Right ventricle myocardium inferior (tissue), 1 donor: ENCODE results near the gene C1orf198. TPM values are rescaled to one million over a fixed set of nuclear protein-coding genes. Genes with fewer than 3 reads are reported as not detected.
A peak's percentile ranks its signal among the peaks of the same experiment; 100 is the strongest.

Experiments
- ATAC-seq: fragments of 200-7000 bp; cut with Tn5 transposase; one replicate; pipeline ENCODE4 v1.9.1; 2020; ENCODE audit warnings: mild to moderate bottlenecking, moderate library complexity
- DNase-seq: peaks from one replicate; pipeline ENCODE4 v3.0.0; 2021; ENCODE audit errors: missing footprints
- intact Hi-C: fragments of 100-400 bp; cut with DNase I; formaldehyde crosslinking; loops from one replicate; pipeline ENCODE4 v1.11.0; 2022
- long read RNA-seq: library from polyadenylated mRNA; unstranded; transcript quantifications from one replicate; pipeline ENCODE4 v2.0.0, GENCODE V29; 2021
- total RNA-seq: library from RNA; stranded (reverse); fragmentation: NEBNext Ultra II Directional; extraction: Animal tissue kit (Norgen Biotek cat#: 25700); gene quantifications from one replicate; pipeline ENCODE4 v1.2.1, GENCODE V29; 2021
- donor health status: DM: no; HTN: yes; CAD: no; lungs with severe emphysema.

C1orf198 gene, protein sequence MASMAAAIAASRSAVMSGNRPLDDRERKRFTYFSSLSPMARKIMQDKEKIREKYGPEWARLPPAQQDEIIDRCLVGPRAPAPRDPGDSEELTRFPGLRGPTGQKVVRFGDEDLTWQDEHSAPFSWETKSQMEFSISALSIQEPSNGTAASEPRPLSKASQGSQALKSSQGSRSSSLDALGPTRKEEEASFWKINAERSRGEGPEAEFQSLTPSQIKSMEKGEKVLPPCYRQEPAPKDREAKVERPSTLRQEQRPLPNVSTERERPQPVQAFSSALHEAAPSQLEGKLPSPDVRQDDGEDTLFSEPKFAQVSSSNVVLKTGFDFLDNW
- total RNA-seq, result 46.0 TPM
- long read RNA-seq, transcript C1orf198-201 (4 exons, 3,858 nt), result major isoform, 53 of 59 reads
- long read RNA-seq, partial matches to known transcripts, result 0 of 59 reads
- long read RNA-seq, other reads (novel, unspliced or antisense), result 6 of 59 reads

DNA sequence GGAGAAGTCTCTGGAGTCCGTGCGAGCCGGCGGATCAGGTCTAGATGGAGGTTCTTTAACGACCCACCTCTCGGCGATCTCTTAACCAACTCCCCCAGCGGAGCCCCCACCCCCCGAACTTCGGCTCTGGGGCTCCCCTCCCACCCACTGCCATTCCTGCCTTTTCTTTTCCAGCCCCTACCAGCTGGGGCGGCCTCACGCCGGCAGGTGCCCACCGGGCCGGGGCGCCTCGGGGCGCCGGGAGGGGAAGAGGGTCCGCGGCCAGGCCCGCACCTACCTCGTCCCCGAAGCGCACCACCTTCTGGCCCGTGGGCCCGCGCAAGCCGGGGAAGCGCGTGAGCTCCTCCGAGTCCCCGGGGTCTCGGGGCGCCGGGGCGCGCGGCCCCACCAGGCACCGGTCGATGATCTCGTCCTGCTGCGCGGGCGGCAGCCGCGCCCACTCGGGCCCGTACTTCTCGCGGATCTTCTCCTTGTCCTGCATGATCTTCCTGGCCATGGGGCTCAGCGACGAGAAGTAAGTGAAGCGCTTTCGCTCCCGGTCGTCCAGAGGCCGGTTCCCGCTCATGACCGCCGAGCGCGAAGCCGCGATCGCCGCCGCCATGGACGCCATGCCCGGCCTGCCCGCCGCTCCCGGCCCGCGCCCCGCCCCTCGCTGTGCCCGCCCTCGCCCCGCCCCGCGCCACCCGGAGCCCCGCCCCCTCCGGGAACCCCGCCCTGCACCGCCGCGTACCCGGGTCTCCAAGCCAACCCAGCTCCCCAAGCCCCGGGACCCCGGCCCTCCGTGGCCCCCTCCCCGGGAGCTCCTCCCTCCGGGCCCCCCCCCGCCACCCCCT, at the start of gene C1orf198:
TSS of gene C1orf198 (minus strand) at position 619 of the 833 bp plus-strand sequence. CDS start at position 610, 9 bp downstream.
- DNase-seq, result peak; percentile 86
- intact Hi-C loops, result loop anchor here (2.0 to 5.0 kb wide), 3 partner anchors 41 to 61 kb away; no protein-coding TSS in a partner anchor
- ATAC-seq, result peak; percentile 91

DNA sequence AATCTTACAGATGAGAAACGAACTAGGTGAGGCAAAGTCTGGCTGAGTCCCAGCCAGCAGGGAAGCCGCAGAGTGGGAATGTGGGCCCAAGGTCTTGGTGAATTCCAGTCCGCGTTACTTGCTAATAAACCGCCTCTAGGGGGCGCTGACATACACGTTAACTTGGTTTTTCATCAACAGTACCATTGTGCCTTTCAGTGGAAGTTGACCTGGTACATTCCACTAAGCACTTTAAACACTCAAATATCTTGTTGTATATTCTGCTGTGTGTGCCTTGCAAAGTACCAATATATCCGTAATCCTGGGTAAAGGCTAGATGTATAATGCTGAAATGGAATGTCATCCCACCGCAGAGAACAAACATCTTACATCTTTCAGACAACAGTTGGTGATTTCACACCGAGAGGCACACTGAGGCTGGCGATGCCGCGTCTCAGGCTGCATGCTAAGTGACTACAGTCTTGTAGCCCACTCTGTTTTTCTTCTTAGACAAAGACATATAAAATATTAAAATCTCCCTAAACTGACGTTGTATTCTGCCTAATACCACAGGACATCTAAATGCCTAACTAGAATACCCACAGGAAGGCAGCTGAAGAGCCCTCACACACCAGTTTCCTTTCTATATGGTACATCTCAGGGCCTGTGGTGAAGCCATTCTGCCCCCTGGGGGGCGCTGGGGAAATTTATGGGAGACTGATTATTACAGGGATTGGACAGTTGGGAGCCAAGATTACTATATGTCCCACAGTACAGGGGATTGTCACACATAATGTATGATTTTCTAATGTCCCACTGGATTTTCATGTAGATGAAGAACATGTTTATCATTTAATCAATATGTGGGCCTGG, 49.2 kb upstream of the C1orf198 start:
- ATAC-seq, result peak; percentile 86
- peak; percentile 67 for DNase-seq
- intact Hi-C loops, result loop anchor here (1.0 to 10.0 kb wide), 4 partner anchors 50 to 295 kb away; partner anchors contain the start of gene C1orf198

DNA sequence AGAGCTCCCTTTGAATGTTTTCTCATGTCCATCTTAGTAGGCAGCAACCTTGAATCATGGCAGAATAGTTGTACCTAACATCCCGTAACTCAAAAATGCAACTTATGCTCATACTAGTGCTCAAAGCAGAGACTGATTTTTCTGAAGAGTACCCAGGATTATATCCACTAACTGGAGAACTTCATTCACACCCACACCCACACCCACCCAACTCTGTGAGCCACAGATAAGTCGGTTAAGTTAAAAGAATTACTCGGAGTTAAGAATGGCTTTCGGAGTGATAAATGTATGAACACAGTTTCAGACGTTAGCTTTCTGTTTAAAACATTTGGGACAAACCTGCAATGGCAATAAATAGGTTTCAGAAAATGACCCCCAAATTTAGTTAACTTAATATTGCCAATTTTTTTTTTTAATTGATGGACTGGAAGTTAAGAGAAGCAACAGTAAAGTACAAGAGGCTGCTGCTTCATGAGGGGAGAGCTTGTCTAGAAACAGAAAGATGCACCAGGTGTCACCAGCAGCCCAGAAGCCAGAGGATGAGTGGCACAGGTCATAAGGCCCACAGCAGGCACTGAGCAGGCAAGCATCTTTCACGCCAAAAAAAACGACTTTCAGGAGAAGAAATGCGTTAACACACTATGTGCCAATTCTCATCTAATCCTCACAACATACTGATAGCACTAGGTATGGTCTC, 48.4 kb upstream of the C1orf198 start:
- intact Hi-C loops, result loop anchor here (1.0 to 10.0 kb wide), 4 partner anchors 49 to 296 kb away; partner anchors contain the start of gene C1orf198
- no peak for ATAC-seq
- DNase-seq, result no peak

DNA sequence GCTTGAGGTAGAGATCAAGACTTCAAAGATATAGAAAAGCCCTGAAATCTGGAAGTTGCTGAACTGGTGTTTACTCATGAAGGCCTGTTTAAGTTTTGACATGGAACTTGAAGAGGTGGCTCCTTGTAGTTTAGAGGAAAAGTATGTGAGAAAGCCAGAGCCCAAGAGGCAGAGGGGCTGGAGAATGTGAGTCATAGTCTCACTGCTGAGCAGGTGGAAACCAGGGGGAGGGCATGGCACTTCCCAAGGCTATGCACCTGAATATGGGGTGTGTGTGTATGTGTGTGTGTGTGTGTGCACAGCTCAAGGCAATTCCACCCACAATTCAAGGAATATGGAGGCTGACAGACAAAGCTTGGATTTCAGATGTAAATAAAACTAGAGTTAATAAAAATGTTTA, 46.8 kb upstream of the C1orf198 start:
- DNase-seq (no peak), ATAC-seq (no peak)
- intact Hi-C loops, result loop anchor here (5.0 to 10.0 kb wide), 3 partner anchors 48 to 297 kb away; partner anchors contain the start of gene C1orf198

DNA sequence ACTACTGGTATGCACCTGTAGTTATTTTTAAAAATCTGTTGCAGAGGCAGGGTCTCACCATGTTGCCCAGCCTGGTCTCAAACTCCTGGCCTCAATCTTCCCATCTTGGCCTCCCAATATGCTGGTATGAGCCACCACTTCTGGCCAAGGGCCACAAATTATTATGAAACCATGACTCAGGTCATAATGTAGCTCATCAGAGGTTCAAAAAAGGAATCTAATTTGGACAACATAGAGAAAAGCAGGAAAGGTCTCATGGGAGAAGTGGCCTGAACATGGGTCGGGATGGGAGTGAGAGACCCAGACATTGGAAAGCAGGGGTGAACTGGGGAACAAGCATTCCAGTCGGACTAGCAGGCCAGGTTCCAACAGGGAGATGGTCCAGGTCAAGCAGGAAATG, 45.2 kb upstream of the C1orf198 start:
- intact Hi-C loops, result loop anchor here (10.0 kb wide), 1 partner anchor 181 kb away; no protein-coding TSS in a partner anchor
- ATAC-seq (no peak), DNase-seq (no peak)

DNA sequence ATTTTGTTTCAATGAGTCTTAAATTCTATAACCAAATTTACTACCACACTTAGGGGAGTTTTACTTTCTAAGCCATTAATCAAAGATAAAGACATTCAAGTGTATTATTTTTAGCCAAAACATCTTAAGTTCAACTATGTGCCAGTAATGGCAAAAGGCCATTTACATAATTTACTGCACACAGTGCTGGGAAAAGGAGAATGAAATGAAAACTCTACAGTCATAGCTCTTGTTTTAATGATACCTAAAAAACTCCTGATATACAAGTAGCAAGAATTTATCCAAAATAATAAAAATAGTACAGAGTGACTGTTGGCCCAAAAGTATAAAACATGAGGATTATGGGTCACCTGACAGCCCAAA, 42.4 kb upstream of the C1orf198 start:
- DNase-seq, result no peak
- ATAC-seq, result no peak
- intact Hi-C loops, result loop anchor here (10.0 kb wide), 1 partner anchor 184 kb away; no protein-coding TSS in a partner anchor

DNA sequence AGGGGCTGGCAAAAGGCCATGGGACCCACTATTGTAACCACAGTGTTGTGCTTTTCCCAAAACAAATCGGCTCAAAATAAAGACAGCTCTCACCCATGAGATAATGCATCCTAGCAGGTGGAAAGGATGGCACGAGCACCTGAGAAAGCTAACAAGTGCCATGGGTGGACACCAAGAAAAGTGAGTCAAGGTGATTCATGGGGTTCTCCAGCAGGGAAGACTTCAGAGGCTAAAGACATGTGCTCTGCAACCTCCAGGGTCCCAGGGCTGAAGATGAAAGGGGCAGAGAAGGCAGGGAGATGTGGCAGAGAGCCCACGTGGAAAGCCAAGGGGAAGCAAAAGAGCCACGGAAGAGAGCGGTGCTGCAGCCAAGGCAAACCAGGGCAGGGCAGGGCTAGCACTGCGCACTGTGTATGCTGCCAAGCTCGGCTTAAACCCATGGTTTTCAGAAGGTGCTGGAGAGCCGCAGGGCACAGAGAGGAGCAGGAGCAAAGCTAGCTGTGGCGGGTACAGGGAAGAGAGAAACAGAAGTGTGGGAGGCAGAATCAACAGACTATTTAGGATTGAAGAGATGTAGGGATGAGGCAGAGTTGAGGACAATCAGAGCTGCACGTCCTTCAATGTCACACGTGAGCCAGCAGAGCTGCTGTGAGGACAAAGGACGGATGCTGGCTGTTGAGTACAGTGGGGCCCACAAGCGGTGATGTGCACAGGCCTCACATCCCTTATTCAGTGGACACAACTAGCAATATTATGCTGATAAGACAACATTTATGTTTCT, 41.8 kb upstream of the C1orf198 start:
- ATAC-seq, result peak; percentile 86
- no peak for DNase-seq
- intact Hi-C loops, result loop anchor here (10.0 kb wide), 1 partner anchor 185 kb away; no protein-coding TSS in a partner anchor

DNA sequence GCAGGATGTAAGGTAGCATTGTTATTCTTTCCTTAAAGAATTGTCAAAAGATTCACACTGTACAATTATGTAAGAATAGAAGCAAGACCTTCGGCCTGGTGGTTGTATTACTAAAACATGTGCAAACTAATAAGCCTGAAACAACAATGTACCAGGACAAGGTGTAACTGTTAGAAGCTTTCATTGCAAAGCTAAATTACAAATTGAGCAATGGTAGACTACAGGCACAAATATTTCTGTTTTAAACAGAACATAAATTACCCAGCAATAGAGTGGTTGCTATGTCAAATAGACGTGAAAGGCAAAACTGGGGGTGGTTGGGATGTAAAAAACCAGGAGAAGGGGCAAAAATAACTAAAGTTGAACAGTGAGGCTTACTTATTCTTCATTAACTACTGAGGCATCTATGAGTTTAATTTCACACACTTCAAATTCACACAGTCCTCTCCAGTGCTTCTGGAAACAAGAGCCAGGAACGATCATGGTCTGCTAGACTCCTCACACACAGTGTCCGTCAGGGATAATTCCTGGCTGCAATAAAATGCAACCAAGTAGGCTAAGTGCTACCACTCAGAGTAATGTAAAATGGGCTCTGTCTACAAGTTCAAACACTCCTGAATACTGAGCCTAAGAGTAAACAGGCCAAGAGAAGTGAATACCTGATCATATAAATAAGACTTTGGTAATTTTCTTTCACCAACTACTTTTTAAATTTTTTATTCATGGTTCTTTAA, 39.3 kb upstream of the C1orf198 start:
- DNase-seq (no peak), ATAC-seq (no peak)
- intact Hi-C loops, result no loop called here

DNA sequence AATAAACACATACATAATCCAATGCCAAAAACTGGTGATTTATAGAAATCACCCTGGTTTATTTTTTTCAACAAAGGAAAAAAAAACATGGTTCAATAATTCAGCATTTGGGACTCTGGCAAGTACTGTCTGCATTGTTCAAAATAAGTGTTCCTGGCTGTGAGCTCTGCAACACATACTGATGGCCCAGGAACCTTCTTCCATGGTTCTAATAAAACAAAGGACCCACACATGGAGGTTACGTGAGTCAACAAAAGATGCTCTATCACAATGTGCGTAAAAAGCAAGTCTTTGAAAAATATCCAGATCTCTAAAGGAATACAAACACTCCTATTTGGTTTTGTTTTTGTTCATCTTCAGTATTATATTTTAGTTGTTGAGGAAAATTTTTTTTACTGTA, 37.9 kb upstream of the C1orf198 start:
- ATAC-seq (no peak), DNase-seq (no peak)
- intact Hi-C loops, result no loop called here

DNA sequence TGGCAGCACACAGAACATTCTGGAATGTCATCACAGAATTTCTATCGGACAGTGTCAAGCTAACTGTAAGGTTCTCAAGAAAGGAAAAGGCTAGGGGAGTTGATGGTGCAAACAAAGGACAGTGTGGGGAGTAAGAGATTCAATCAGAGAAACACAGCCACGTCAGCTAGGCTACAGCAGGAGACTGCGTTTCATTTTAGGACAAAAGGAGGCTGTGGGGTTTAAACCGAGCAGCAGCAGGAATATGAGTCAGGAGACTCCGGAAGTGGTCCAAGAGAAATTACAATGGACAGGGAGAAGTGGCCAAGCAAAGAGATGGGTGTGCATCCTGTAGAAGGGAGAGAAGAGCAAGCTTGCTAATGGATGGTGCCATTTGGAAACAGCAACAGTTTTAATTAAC, 37.4 kb upstream of the C1orf198 start:
- DNase-seq (no peak), ATAC-seq (no peak)
- intact Hi-C loops, result no loop called here

DNA sequence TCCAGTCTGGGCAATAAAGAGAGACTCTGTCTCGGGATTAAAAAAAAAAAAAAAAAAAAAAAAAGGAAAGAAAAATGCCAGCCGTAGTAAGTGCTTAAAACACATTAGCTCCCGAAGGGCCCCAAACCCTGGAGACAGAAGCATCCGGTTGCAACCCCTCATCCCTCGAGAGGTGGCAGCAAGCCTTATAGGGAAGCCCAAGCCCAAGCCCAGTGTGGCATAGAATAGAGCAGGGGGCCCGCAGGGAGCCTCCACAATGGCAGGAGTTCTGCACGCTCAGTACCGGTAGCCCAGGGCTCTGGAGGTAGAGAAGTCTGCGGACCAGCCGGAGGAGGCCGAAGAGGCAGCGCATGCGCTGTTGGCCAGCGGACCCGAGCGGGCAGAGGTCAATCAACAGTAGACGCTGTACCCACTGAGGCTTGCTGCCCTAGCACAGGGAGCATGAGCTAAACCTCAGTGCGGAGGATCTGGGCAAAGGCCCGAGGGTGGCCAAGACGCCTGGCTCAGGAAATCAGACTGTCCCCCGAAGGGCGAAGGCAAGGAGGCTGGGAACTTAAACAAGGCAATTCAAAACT, 34.1 kb upstream of the C1orf198 start:
- intact Hi-C loops, result no loop called here
- no peak for DNase-seq
- ATAC-seq, result no peak

DNA sequence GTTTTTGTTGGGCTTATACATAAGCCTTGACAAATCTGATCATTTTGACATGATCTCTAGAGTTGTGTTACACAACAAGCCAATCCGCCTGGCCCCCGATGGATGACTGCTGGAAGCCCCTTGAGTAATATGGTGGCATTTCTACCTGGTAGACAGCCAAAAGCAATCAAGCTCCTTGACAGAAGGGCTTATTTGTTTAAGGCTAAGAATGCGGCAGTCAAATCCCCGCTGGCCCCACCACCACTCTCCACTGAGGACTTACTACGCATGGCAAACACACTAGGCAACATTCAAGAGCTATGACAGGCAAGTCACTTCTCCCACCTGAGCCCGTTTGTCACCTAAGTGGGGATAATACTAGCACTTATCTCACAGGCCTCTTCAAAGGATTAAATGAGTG, 33.4 kb upstream of the C1orf198 start:
- intact Hi-C loops, result no loop called here
- no peak for ATAC-seq
- no peak for DNase-seq

DNA sequence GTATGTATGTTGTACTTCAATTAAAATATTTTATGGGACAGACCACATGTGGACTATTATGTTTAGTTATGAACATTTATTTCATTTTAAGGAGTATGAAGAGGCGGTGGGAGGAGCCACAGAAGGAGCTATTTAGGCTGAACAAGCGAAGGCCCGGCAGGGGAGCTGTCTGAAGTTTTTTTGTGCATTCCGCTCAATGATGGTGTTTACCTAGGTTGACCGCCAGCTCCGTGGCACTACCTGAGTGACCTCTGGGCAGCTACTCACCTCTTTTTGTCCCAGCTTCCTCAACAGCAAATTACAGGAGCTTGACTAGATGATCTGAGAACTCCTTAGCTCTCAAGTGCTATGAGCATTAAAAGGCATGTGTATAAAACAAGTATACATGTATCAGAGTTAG, 32.7 kb upstream of the C1orf198 start:
- ATAC-seq (no peak), DNase-seq (no peak)
- intact Hi-C loops, result no loop called here

DNA sequence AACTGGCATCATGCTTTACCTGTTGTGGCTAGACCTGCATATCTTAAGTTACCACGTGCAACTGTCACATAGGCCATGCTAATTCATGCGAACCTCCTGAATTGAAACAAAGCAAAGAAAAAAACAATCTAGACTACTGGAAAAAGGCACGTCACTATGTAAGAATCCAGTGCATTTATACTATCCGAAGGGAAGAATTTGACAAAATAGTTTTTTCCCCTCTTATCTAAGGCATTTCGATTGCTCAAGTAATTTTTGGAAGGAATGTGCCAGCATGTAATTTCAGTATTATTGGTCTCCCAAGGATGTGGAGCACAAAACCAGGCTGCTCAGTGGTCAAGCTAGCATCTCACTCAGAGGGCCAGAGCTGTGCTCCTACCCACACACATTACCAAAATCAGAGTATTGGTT, 31.5 kb upstream of the C1orf198 start:
- DNase-seq, result no peak
- peak; percentile 61 for ATAC-seq
- intact Hi-C loops, result no loop called here

DNA sequence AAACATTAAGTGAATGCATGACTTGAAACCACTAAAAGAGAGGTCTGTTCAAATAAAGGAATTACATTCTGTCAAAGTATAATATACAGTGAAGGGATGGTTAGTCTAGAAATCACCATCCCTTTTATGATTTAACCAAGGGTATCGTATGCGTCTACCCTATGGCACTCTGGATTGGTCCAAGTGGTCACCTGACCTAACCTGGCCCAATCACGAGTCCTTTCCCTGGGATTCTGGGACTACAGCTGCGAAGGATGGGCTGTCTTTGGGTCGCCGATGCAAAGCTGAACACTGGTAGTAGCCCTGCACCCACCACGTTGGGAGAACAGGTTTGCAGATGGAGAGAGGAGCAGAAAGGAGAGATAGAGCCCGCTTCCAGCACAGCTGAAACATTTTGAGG, 30.4 kb upstream of the C1orf198 start:
- ATAC-seq, result no peak
- DNase-seq, result no peak
- intact Hi-C loops, result no loop called here

DNA sequence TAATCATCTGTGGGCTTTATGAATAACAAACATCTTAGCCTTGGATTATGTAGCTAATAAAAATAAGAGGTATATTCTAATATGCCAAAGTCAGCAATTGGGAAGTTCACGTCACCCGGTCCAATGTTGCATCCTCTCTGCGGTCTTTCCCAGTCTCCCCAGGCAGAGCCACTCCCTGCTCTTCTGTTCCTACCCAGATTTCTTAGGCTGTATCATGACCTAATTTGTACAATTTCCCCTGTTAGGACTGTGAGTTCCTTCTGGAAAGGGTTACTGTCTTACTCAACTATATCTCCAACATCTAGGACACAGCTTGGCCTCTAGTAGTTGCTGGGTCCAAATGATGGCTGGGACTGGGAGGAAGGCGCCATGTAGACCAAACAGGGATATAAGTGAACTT, 29.8 kb upstream of the C1orf198 start:
- no peak for DNase-seq
- intact Hi-C loops, result no loop called here
- peak; percentile 40 for ATAC-seq
